SU-DHL-6 (cell line): ENCODE measurements around the gene MEIS2.

Experiments used
- H2AFZ ChIP-seq: fragments of 200-600 bp; sonication (generic); 2 replicates; pipeline ENCODE4 v1.6.1; 2014; ENCODE audit warnings: low read depth, mild to moderate bottlenecking, moderate library complexity, mixed read lengths, antibody characterized with exemption, low read length; ENCODE audit not compliant: severe bottlenecking
- H3F3A ChIP-seq: fragments of 200-600 bp; shearing (Covaris generic); 2 replicates; pipeline ENCODE4 v1.6.0; 2016; ENCODE audit warnings: antibody characterized with exemption, mild to moderate bottlenecking; ENCODE audit not compliant: insufficient read depth
- H3K27ac ChIP-seq: fragments of 200-600 bp; sonication (generic); 2 replicates; pipeline ENCODE4 v1.5.1; 2016; ENCODE audit warnings: low read depth, mild to moderate bottlenecking, low read length, moderate library complexity, mixed read lengths
- H3K27me3 ChIP-seq: fragments of 200-600 bp; sonication (generic), shearing (Covaris generic); 2 replicates; pipeline ENCODE4 v1.6.0; 2014; ENCODE audit warnings: mild to moderate bottlenecking, low read length
- H3K36me3 ChIP-seq: fragments of 200-600 bp; sonication (generic); 2 replicates; pipeline ENCODE4 v1.6.1; 2014; ENCODE audit warnings: mild to moderate bottlenecking, low read length, mixed read lengths
- H3K4me2 ChIP-seq: fragments of 300-600, 200-600 bp; shearing (Covaris generic), sonication (generic); 2 replicates; pipeline ENCODE4 v1.6.0; 2014; ENCODE audit warnings: low read length, low read depth, mild to moderate bottlenecking; ENCODE audit not compliant: poor library complexity, severe bottlenecking
- H3K4me3 ChIP-seq: fragments of 200-600 bp; sonication (generic); 2 replicates; pipeline ENCODE4 v1.5.1; 2014; ENCODE audit warnings: antibody characterized with exemption, low read length, mild to moderate bottlenecking, mixed read lengths; ENCODE audit not compliant: insufficient read depth, poor library complexity, severe bottlenecking
- H3K79me2 ChIP-seq: fragments of 200-600 bp; sonication (generic); 2 replicates; pipeline ENCODE4 v1.6.1; 2014; ENCODE audit warnings: mild to moderate bottlenecking, low read length, moderate library complexity; ENCODE audit not compliant: insufficient read depth
- H3K9ac ChIP-seq: fragments of 200-600 bp; sonication (generic); 2 replicates; pipeline ENCODE4 v1.7.0; 2014; ENCODE audit warnings: mild to moderate bottlenecking, low read length
- H3K9me2 ChIP-seq: fragments of 200-600 bp; sonication (generic); replicated peaks from 2 replicates; pipeline ENCODE4 v1.6.1; 2014; ENCODE audit warnings: low read length; ENCODE audit not compliant: insufficient read depth
- H3K9me3 ChIP-seq: fragments of 200-600 bp; sonication (generic); 2 replicates; pipeline ENCODE4 v1.6.1; 2014; ENCODE audit warnings: low read length, mixed read lengths; ENCODE audit not compliant: insufficient read depth
- H4K20me1 ChIP-seq: fragments of 200-600 bp; sonication (generic); 2 replicates; pipeline ENCODE4 v1.6.1; 2014; ENCODE audit warnings: low read depth, mild to moderate bottlenecking, antibody characterized with exemption, low read length, moderate library complexity, mixed read lengths
- EZH2phosphoT487 ChIP-seq: fragments of 200-600 bp; sonication (generic), shearing (Covaris generic); conservative IDR thresholded peaks from 2 replicates; pipeline ENCODE4 v1.6.1; 2018; ENCODE audit warnings: mild to moderate bottlenecking, antibody characterized with exemption, low read length, moderate library complexity, mixed read lengths
- TF ChIP-seq, protein P1 (sequence below): fragments of 200-600 bp; sonication (generic); IDR thresholded peaks from one replicate; pipeline ENCODE4 v1.5.1; 2017; ENCODE audit warnings: antibody characterized with exemption, mild to moderate bottlenecking, low read length, moderate library complexity; ENCODE audit not compliant: insufficient read depth, poor library complexity, severe bottlenecking

MEIS2 gene

GRCh38 chr15:37125143-37125542 lies 24.8 kb upstream of the MEIS2 start:
- Histone ChIP-seq H3K36me3 (no peaks in the 10 kb centered on the region), H3K4me2 (no peak overlapping the region)
- TF ChIP-seq EZH2phosphoT487: no peak
- TF ChIP-seq, protein P1, sequence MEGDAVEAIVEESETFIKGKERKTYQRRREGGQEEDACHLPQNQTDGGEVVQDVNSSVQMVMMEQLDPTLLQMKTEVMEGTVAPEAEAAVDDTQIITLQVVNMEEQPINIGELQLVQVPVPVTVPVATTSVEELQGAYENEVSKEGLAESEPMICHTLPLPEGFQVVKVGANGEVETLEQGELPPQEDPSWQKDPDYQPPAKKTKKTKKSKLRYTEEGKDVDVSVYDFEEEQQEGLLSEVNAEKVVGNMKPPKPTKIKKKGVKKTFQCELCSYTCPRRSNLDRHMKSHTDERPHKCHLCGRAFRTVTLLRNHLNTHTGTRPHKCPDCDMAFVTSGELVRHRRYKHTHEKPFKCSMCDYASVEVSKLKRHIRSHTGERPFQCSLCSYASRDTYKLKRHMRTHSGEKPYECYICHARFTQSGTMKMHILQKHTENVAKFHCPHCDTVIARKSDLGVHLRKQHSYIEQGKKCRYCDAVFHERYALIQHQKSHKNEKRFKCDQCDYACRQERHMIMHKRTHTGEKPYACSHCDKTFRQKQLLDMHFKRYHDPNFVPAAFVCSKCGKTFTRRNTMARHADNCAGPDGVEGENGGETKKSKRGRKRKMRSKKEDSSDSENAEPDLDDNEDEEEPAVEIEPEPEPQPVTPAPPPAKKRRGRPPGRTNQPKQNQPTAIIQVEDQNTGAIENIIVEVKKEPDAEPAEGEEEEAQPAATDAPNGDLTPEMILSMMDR: no peak

DNA sequence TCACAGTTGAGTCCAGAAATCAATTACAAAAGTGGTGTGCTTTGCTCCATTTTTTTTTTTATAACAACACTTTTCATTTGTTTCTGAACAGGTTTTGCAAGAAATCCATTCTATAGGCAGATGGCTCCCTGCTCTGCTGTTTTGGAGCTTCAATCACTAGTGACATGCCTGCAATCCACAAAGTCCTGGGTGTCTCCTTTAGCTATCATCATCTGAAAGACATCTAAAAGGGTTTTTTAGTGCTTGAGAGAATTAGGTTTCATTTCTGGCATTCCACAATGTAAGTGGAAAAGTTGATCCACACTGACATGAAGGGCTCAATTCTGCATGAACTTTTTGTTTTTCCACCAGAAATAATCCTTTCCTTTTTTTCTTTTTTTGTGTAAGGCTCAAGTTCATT lies 24.0 kb upstream of the MEIS2 start:
- Histone ChIP-seq H3K4me3 (no peak overlapping the region), H3K9me2 (no peaks in the 10 kb centered on the region), H3K4me2 (no peak overlapping the region), H4K20me1 (no peaks in the 10 kb centered on the region), H3K27ac (no peak overlapping the region), H3K79me2 (no peaks in the 10 kb centered on the region), H3K27me3 (no peaks in the 10 kb centered on the region), H2AFZ (no peak overlapping the region), H3K36me3 (no peaks in the 10 kb centered on the region), H3F3A (no peaks in the 10 kb centered on the region), H3K9me3 (no peaks in the 10 kb centered on the region), H3K9ac (no peak overlapping the region)
- TF ChIP-seq, protein P1: no peak
- TF ChIP-seq EZH2phosphoT487: no peak

More at GRCh38 chr15:37125143-37125542, 24.8 kb upstream of the MEIS2 start:
- H3K27ac ChIP-seq: no peak overlapping the region
- H3K27me3 ChIP-seq: no peaks in the 10 kb centered on the region
- no peaks in the 10 kb centered on the region for H3K9me3 ChIP-seq
- no peaks in the 10 kb centered on the region for H3K9me2 ChIP-seq
- H3F3A ChIP-seq: no peaks in the 10 kb centered on the region
- no peaks in the 10 kb centered on the region for H4K20me1 ChIP-seq
- H3K79me2 ChIP-seq: no peaks in the 10 kb centered on the region
- no peak overlapping the region for H3K9ac ChIP-seq
- no peak overlapping the region for H3K4me3 ChIP-seq
- H2AFZ ChIP-seq: no peak overlapping the region

DNA sequence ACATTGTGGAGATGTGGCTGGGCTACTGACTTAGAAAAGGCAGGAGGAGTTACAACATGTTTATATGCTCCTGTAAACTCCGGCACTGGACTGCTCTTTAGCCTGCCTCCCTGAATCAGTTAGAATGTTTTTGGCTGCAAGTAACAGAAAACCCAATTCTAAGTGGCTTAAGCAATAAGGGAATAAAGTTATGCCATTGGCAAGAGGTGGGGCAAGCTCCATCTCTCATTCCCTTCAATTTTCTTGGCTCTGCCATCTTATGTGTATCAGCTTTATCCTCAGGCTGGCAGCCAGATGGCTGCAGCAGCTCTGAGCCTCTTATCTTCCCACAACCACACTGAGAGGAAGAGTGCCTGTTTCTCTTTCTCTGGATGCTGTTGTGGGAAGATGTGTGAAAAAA lies 22.4 kb upstream of the MEIS2 start:
- no peak for TF ChIP-seq EZH2phosphoT487
- TF ChIP-seq, protein P1: no peak
- Histone ChIP-seq H2AFZ (no peak overlapping the region), H3K36me3 (no peaks in the 10 kb centered on the region), H3K4me3 (no peak overlapping the region), H3F3A (no peaks in the 10 kb centered on the region), H3K4me2 (no peak overlapping the region), H3K9me3 (no peaks in the 10 kb centered on the region), H3K9ac (no peak overlapping the region), H4K20me1 (no peaks in the 10 kb centered on the region), H3K79me2 (no peaks in the 10 kb centered on the region), H3K27me3 (no peaks in the 10 kb centered on the region), H3K9me2 (no peaks in the 10 kb centered on the region), H3K27ac (no peak overlapping the region)
